ENCODE data around the gene ENAM.

DNA sequence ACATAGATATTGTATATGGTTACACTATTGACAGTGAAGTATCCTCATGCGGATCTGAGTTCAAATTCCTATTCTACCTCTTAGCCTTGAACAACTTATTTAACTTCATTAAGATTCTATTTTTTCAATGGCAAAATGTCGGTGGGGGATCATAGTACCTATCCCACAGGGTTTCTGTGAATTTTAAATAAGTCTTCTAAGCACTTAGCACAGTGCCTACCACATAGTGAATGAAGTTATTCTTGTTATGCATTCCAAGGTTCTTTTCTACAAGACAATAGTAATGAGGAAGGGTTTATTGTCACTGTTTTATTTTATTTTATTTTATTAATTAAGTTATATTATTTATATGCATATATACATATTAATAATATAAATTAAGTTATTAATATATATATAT is 8.8 kb upstream of the ENAM start:
- TF ChIP-seq, protein P1, sequence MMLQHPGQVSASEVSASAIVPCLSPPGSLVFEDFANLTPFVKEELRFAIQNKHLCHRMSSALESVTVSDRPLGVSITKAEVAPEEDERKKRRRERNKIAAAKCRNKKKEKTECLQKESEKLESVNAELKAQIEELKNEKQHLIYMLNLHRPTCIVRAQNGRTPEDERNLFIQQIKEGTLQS (IDR thresholded peaks at IDR 0.05): no peak
- no peak for TF ChIP-seq EGR1 (IDR thresholded peaks at IDR 0.05; ENCODE audit: low read depth)
- no peak for TF ChIP-seq POLR2A (IDR thresholded peaks at IDR 0.05; ENCODE audit: borderline replicate concordance, extremely low read depth, insufficient read depth, insufficient read length)
- TF ChIP-seq, protein P2, sequence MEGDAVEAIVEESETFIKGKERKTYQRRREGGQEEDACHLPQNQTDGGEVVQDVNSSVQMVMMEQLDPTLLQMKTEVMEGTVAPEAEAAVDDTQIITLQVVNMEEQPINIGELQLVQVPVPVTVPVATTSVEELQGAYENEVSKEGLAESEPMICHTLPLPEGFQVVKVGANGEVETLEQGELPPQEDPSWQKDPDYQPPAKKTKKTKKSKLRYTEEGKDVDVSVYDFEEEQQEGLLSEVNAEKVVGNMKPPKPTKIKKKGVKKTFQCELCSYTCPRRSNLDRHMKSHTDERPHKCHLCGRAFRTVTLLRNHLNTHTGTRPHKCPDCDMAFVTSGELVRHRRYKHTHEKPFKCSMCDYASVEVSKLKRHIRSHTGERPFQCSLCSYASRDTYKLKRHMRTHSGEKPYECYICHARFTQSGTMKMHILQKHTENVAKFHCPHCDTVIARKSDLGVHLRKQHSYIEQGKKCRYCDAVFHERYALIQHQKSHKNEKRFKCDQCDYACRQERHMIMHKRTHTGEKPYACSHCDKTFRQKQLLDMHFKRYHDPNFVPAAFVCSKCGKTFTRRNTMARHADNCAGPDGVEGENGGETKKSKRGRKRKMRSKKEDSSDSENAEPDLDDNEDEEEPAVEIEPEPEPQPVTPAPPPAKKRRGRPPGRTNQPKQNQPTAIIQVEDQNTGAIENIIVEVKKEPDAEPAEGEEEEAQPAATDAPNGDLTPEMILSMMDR (IDR thresholded peaks at IDR 0.05 in 2 of 3, conservative IDR thresholded peaks at IDR 0.05 in 1 of 3; ENCODE audit: borderline replicate concordance in 1 of 3, insufficient read depth in 1 of 3, low read depth in 2 of 3, low read length in 2 of 3): no peak
- no peak for TF ChIP-seq ZNF274 (IDR thresholded peaks at IDR 0.05; ENCODE audit: low read depth, low read length)
- no peak for TF ChIP-seq EZH2 (IDR thresholded peaks at IDR 0.05)
- no peak for TF ChIP-seq EZH2phosphoT487 (IDR thresholded peaks at IDR 0.05; ENCODE audit: borderline replicate concordance)
- no peak for TF ChIP-seq SIN3A (IDR thresholded peaks at IDR 0.05; ENCODE audit: low read depth)
- no peak for TF ChIP-seq RAD21 (IDR thresholded peaks at IDR 0.05; ENCODE audit: low read depth)
- TF ChIP-seq POLR2AphosphoS5 (IDR thresholded peaks at IDR 0.05; ENCODE audit: low read depth, low read length): no peak
- no peak for TF ChIP-seq YY1 (IDR thresholded peaks at IDR 0.05; ENCODE audit: extremely low read depth, insufficient replicate concordance, low read depth, low read length)
- TF ChIP-seq REST (IDR thresholded peaks at IDR 0.05; ENCODE audit: low read depth): no peak
